ENCODE measurements around the gene GPR137. TPM values are rescaled to one million over a fixed set of nuclear protein-coding genes. Genes with fewer than 3 reads are reported as not detected.
"Not testable (repeated sequence)": the region's sequence is repeated elsewhere in the genome, so short reads cannot be mapped to it uniquely, and the experiment has no call there.

The GPR137 gene
- total and polyA plus RNA-seq, 12 donors = 16.4 to 43.0 (median 24.3) TPM

- Histone ChIP-seq H3K4me3 (peak overlapping the region; percentile 63 to 93 (median 76)), H3K4me1 (peaks cover 9 to 39% (median 24%) of the 10 kb centered on the region in 9 donors), H3K9me3 (no peaks in the 10 kb centered on the region), H3K27me3 (peaks cover 0 to 9% (median 7%) of the 10 kb centered on the region in 7 donors), H3K27ac (peak overlapping the region; percentile 9 to 98 (median 94)), H3K36me3 (peaks cover 0 to 23% (median 0%) of the 10 kb centered on the region in 9 donors)
- DNase-seq = no peak
- WGBS, 2 donors = 27% methylated on average over 9 of the region's 9 CpGs
- peak in 1 of 8 donors; percentile 0 for ATAC-seq
- intact Hi-C loops (cut with DNase I) = no loop called here
- no peak for TF ChIP-seq CTCF (IDR thresholded peaks at IDR 0.05)
These were observed 20.9 kb downstream of the GPR137 start for GRCh38 chr11:64306563-64306875.

GRCh38 chr11:64306876-64307622 is 21.4 kb downstream of the GPR137 start:
- H3K27me3 ChIP-seq = peaks cover 0 to 4% (median 2%) of the 10 kb centered on the region in 7 donors
- ATAC-seq (peak in 1 of 8 donors; percentile 1), DNase-seq (no peak)
- WGBS, 2 donors = 75 to 76% methylated on average over 15 of the region's 15 CpGs
- H3K36me3 ChIP-seq = peaks cover 0 to 23% (median 0%) of the 10 kb centered on the region in 9 donors
- peaks cover 9 to 38% (median 23%) of the 10 kb centered on the region in 9 donors for H3K4me1 ChIP-seq
- peak overlapping the region in 9 of 10 donors; percentile 89 to 98 (median 94) for H3K27ac ChIP-seq
- no peak for TF ChIP-seq CTCF (IDR thresholded peaks at IDR 0.05)
- intact Hi-C loops (cut with DNase I) = no loop called here
- no peaks in the 10 kb centered on the region for H3K9me3 ChIP-seq
- H3K4me3 ChIP-seq = peak overlapping the region in 9 of 10 donors; percentile 63 to 93 (median 76)

GRCh38 chr11:64307795-64308194 is 22.1 kb downstream of the GPR137 start:
- H3K36me3 ChIP-seq = peaks cover 0 to 23% (median 0%) of the 10 kb centered on the region in 9 donors
- H3K27ac ChIP-seq; DNase-seq; H3K4me3 ChIP-seq; ATAC-seq; H3K9me3 ChIP-seq; intact Hi-C loops (cut with DNase I); H3K27me3 ChIP-seq: not testable (repeated sequence)
- WGBS, 2 donors = 91 to 94% methylated on average over 5 of the region's 5 CpGs
- peaks cover 9 to 45% (median 27%) of the 10 kb centered on the region in 9 donors for H3K4me1 ChIP-seq

GRCh38 chr11:64312947-64313346 is 27.3 kb downstream of the GPR137 start:
- WGBS, 2 donors = 86 to 88% methylated on average over 10 of the region's 10 CpGs
- TF ChIP-seq CTCF (IDR thresholded peaks at IDR 0.05) = no peak
- intact Hi-C loops (cut with DNase I) = no loop called here
- Histone ChIP-seq H3K27me3 (no peaks in the 10 kb centered on the region), H3K9me3 (no peaks in the 10 kb centered on the region), H3K4me1 (peaks cover 4 to 52% (median 25%) of the 10 kb centered on the region in 9 donors), H3K27ac (peak overlapping the region in 8 of 10 donors; percentile 15 to 77 (median 64)), H3K36me3 (peaks cover 0 to 39% (median 19%) of the 10 kb centered on the region in 9 donors), H3K4me3 (no peak overlapping the region)
- no peak for DNase-seq
- ATAC-seq = no peak

All from heart right ventricle (tissue), 16 donors.